Measurements from ENCODE around the gene ACOX2.

DNA sequence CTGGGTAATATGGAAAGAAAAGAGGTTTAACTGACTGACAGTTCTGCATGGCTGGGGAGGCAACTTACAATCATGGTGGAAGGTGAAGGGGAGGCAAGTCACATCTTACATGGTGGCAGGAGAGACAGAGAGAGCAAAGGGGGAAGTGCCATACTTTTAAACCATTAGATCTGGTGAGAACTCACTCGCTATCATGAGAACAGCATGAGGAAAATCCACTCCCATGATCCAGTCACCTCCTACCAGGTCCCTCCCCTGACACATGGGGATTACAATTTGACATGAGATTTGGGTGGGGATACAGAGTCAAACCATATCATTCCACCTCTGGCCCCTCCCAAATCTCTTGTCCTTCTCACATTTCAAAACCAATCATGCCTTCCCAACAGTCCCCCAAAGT is 16.0 kb upstream of the ACOX2 start:
- TF ChIP-seq, protein P1, sequence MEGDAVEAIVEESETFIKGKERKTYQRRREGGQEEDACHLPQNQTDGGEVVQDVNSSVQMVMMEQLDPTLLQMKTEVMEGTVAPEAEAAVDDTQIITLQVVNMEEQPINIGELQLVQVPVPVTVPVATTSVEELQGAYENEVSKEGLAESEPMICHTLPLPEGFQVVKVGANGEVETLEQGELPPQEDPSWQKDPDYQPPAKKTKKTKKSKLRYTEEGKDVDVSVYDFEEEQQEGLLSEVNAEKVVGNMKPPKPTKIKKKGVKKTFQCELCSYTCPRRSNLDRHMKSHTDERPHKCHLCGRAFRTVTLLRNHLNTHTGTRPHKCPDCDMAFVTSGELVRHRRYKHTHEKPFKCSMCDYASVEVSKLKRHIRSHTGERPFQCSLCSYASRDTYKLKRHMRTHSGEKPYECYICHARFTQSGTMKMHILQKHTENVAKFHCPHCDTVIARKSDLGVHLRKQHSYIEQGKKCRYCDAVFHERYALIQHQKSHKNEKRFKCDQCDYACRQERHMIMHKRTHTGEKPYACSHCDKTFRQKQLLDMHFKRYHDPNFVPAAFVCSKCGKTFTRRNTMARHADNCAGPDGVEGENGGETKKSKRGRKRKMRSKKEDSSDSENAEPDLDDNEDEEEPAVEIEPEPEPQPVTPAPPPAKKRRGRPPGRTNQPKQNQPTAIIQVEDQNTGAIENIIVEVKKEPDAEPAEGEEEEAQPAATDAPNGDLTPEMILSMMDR (conservative IDR thresholded peaks at IDR 0.05; ENCODE audit: low read depth, low read length) = no peak
- TF ChIP-seq EZH2 (IDR thresholded peaks at IDR 0.05; ENCODE audit: borderline replicate concordance, low read depth, low read length, poor library complexity, severe bottlenecking) = no peak

Data from A673 (cell line).